Measurements from ENCODE around the gene TFF3.
A peak's percentile ranks its signal among the peaks of the same experiment; 100 is the strongest.
"Not testable (repeated sequence)": the region's sequence is repeated elsewhere in the genome, so short reads cannot be mapped to it uniquely, and the experiment has no call there.

The TFF3 gene

DNA sequence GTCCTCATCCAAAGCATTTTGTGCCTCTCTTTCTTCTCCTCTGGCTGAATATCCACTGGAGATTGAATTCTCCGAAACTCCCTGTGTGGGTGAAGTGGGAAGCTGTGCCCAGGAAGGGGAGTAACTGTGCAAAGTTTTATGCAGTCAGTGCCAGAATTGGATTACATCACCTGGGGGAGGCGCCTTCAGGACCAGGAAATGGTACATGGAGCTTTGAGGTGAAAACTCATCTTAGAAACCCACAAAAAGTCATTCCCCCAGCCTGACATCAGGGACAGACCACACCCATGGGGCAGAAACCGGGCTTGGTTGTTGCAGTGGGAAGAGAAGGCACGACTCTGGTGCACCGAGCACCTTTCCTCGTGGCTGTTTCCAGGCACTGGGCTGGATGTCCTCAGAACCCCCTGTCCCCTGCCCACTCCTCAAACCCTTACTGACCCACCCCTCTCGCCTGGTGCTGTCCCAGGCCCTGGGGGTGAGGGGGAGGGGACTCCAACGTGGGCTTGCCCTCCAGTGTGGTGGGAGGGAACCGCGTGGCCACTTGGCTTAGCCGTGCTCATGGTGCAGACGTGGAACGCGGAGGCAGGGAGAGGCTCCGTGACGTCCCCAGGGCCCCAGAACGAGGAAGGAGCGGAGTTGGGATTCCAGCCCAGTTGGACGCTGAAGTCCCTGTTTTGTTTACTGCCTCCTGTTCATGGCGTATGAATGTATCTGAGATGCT, 15.7 kb downstream of the TFF3 start:
- Mint-ChIP-seq H3K36me3 (ENCODE audit: low read depth) (peaks cover 14% of the 10 kb centered on the region), H3K4me1 (ENCODE audit: low read depth) (peaks cover 5% of the 10 kb centered on the region), H3K27me3 (ENCODE audit: low read depth) (no peaks in the 10 kb centered on the region), H3K9me3 (no peaks in the 10 kb centered on the region), H3K27ac (peak overlapping the region; percentile 20), H3K4me3 (no peak overlapping the region)

DNA sequence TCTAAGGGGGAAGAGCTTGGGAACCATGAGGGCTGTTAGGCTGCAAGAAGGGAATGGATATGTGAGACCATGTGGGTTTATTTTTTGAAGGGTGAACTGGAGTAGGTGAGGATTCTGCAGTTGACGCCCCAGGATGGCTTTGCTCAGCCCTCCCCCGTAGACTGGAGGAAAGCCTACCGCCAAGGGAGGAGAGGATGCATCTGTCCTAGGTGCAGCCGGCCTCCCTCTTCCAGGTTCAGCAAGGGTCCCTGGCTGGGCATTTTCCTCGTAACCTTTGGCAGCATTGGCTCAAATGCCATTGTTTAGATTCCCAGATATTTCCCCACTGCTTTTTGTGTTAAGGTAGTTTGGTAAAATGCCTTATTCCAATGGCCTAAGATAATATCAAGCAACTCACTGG, 16.6 kb downstream of the TFF3 start:
- H3K4me1 Mint-ChIP-seq (ENCODE audit: low read depth), result peaks cover 5% of the 10 kb centered on the region
- no peak overlapping the region for H3K27ac Mint-ChIP-seq
- no peaks in the 10 kb centered on the region for H3K27me3 Mint-ChIP-seq (ENCODE audit: low read depth)
- H3K36me3 Mint-ChIP-seq (ENCODE audit: low read depth), result peaks cover 14% of the 10 kb centered on the region
- H3K4me3 Mint-ChIP-seq, result no peak overlapping the region
- no peaks in the 10 kb centered on the region for H3K9me3 Mint-ChIP-seq

DNA sequence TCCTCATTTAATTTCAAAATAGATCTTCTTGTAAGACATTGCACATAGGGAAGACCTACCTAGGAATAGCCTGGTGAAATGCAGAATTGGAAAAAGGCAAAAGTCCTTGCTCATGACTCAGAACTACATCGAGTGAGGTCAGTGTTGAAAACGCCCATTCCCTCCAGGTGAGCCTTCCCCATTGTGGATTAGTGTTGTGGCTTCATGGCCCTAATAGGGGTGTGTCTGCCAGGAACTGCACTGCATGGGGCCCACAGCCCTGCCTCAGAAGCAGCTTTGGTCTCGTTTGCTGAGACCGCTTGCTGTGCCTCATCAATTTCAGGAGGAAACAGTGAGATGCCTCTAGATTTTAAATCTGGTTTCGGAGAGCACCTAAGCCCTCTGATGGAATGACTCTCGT, 17.0 kb downstream of the TFF3 start:
- H3K36me3 Mint-ChIP-seq (ENCODE audit: low read depth), result peaks cover 14% of the 10 kb centered on the region
- no peak overlapping the region for H3K27ac Mint-ChIP-seq
- no peaks in the 10 kb centered on the region for H3K9me3 Mint-ChIP-seq
- H3K4me3 Mint-ChIP-seq, result no peak overlapping the region
- peaks cover 5% of the 10 kb centered on the region for H3K4me1 Mint-ChIP-seq (ENCODE audit: low read depth)
- no peaks in the 10 kb centered on the region for H3K27me3 Mint-ChIP-seq (ENCODE audit: low read depth)

DNA sequence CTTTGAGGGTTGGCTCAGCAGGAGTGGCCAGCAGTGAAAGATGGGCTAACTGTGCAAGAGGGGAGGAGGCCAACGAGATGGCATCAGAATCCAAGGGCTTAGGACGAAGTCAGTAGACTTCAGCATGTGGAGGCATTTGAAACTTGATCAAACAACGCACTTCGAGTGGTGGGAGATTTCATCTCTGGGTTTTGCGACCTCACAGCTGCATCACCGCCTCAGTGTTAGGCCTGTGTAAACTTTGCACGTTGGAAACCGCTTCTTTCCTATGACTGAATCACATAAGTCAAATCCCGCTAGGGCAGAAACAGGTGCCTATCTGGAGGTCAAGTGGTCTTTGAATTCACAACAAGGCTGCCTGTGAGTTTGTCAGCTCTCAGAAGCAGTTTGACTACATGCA, 17.8 kb downstream of the TFF3 start:
- Mint-ChIP-seq H3K27me3 (ENCODE audit: low read depth) (no peaks in the 10 kb centered on the region), H3K4me1 (ENCODE audit: low read depth) (peaks cover 5% of the 10 kb centered on the region), H3K27ac (no peak overlapping the region), H3K9me3 (no peaks in the 10 kb centered on the region), H3K36me3 (ENCODE audit: low read depth) (peaks cover 14% of the 10 kb centered on the region), H3K4me3 (no peak overlapping the region)

DNA sequence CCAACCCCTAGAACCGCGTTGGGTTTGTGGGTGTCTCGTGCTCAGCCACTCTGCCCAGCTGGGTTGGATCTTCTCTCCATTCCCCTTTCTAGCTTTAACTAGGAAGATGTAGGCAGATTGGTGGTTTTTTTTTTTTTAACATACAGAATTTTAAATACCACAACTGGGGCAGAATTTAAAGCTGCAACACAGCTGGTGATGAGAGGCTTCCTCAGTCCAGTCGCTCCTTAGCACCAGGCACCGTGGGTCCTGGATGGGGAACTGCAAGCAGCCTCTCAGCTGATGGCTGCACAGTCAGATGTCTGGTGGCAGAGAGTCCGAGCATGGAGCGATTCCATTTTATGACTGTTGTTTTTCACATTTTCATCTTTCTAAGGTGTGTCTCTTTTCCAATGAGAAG, 18.7 kb downstream of the TFF3 start:
- no peak overlapping the region for H3K4me3 Mint-ChIP-seq
- H3K9me3 Mint-ChIP-seq, result no peaks in the 10 kb centered on the region
- no peak overlapping the region for H3K27ac Mint-ChIP-seq
- no peaks in the 10 kb centered on the region for H3K27me3 Mint-ChIP-seq (ENCODE audit: low read depth)
- H3K4me1 Mint-ChIP-seq (ENCODE audit: low read depth), result peaks cover 5% of the 10 kb centered on the region
- peaks cover 14% of the 10 kb centered on the region for H3K36me3 Mint-ChIP-seq (ENCODE audit: low read depth)

DNA sequence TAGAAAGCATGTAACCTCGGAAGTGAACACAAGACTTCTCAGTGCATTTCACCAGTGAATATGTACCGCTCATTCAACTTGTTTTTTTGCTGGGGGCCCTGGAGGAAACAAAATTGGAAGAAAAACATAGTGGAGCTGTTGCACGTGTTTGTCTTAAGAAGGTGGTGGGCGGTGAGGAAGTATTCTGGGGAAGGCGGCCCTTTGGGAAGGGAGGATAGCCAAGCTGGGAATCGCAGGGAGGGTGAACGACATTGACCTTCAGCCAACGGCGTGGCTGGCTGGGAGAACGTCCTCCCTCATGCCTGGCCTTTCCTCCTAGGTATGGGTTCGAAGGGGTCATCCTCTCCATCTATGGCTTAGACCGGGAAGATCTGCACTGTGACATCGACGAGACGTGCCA, 19.4 kb downstream of the TFF3 start:
- Mint-ChIP-seq H3K36me3 (ENCODE audit: low read depth) (peaks cover 14% of the 10 kb centered on the region), H3K9me3 (no peaks in the 10 kb centered on the region), H3K4me3 (no peak overlapping the region), H3K27me3 (ENCODE audit: low read depth) (no peaks in the 10 kb centered on the region), H3K27ac (no peak overlapping the region), H3K4me1 (ENCODE audit: low read depth) (peaks cover 5% of the 10 kb centered on the region)

DNA sequence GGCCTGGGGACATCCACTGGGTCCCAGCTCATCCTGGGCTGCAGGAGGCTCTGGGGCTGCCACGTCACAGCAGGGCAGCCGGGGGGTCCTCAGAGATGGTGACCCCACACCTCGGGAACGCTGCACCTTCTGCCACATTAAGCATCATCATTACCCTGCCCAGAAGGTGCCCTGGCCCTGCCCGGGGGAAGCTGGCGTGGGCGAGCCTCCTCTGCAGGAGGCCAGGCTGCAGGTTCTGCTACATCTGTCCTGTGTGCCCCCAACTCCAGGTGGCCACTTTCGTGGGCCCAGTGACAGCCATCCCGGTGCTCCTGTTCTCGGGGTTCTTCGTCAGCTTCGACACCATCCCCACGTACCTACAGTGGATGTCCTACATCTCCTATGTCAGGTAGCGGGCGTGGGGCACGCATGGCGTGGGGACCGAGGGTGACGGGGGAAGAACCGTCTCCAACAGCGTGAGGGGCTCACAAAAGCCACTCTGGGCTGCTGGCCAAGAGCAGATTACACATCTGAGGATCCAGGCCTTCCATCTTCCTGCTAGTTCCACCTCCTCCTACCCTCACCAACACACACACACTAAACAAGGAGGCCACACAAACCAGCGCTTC, 20.8 kb downstream of the TFF3 start:
- Mint-ChIP-seq H3K4me3 (no peak overlapping the region), H3K27me3 (ENCODE audit: low read depth) (no peaks in the 10 kb centered on the region), H3K4me1 (ENCODE audit: low read depth) (peaks cover 4% of the 10 kb centered on the region), H3K36me3 (ENCODE audit: low read depth) (peaks cover 14% of the 10 kb centered on the region), H3K9me3 (no peaks in the 10 kb centered on the region), H3K27ac (no peak overlapping the region)

DNA sequence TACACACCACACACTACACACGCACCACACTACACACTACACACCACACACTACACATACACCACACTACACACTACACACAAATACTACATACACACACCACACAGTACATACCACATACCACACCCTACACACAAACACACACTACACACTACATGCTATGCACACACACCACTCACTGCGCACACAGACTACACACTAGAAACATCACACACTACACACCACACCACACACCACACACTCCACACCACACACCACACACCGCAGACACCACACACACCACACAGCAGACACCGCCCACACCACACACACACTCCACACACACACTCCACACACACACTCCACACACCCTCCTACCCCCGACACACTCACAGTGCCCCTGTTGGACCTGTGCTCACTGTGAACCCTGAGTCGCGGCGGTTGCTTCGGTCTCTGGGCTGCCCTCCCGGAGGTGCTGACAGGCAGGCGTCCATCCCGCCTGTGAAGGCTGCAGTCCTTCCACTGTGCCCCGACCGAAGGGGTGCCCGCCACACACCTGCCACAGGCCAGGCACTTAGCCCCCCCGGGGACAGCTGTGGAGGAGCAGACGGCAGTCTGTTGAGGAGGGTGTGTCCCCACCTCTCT, 21.4 kb downstream of the TFF3 start:
- Mint-ChIP-seq H3K27ac (no peak overlapping the region), H3K27me3 (ENCODE audit: low read depth) (no peaks in the 10 kb centered on the region)

DNA sequence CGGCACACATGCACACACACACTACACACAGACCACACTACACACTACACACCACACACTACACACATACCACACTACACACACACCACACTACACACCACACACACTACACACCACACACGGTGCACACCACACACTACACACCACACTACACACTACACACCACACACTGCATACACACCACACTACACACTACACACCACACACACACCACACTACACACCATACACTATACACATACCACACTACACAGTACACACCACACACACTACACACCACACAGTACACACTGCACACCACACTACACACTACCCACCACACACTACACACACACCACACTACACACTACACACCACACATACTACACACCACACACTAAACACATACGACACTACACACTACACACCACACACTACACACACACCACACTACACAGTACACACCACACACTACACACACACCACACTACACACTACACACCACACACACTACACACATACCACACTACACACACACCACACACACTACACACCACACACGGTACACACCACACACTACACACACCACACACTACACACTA, 22.6 kb downstream of the TFF3 start:
- not testable (repeated sequence) for H3K4me1 Mint-ChIP-seq (ENCODE audit: low read depth)

More for the DNA sequence above, 21.4 kb downstream of the TFF3 start:
- Mint-ChIP-seq H3K4me3 (no peak overlapping the region), H3K9me3 (peaks cover 5% of the 10 kb centered on the region), H3K4me1 (ENCODE audit: low read depth) (no peaks in the 10 kb centered on the region), H3K36me3 (ENCODE audit: low read depth) (peaks cover 19% of the 10 kb centered on the region)

DNA sequence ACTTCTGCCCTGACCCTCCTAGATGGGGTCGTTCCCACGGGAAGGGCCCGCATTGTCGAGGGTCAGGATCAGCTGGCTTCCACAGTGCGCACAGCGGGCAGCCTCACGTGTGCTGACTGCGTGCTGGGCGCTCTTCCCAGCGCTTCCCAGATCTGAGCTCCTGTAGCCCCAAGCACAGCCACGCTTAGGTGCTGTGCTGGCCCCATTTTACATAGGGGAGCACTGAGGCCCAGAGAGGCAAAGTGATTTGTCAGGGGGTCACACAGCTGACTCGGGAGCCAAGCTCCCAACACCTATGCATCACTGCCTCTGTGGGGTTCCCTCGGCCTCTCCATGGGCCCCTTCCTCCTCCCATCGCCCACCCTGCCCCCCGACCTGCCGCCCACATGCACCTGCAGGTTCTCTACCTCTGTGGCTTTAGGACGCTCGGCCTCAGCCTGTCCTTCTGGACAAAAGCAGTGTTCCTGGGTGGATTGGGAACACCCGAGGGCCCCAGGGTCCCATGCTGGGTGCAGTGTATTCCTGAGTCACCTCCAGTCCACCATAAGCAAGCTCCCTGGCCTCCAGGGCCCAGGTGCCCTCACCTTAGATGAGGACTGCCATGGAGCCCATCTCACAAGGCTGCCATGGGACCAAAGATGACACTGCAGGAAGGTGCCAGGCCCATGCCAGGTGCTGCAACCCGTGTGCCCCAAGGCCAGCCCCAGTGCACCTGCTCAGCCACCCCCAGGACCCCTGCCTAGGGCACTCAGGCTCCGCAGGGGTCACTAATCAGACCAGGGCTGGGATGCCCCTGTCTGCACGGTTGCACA, 23.3 kb downstream of the TFF3 start:
- Mint-ChIP-seq H3K9me3 (peaks cover 6% of the 10 kb centered on the region), H3K4me3 (no peak overlapping the region), H3K36me3 (ENCODE audit: low read depth) (peaks cover 23% of the 10 kb centered on the region), H3K27me3 (ENCODE audit: low read depth) (no peaks in the 10 kb centered on the region), H3K27ac (no peak overlapping the region), H3K4me1 (ENCODE audit: low read depth) (no peaks in the 10 kb centered on the region)

More for the DNA sequence above, 22.6 kb downstream of the TFF3 start:
- H3K27me3 Mint-ChIP-seq (ENCODE audit: low read depth); H3K27ac Mint-ChIP-seq; H3K4me3 Mint-ChIP-seq; H3K9me3 Mint-ChIP-seq: not testable (repeated sequence)
- H3K36me3 Mint-ChIP-seq (ENCODE audit: low read depth), result peaks cover 24% of the 10 kb centered on the region

DNA sequence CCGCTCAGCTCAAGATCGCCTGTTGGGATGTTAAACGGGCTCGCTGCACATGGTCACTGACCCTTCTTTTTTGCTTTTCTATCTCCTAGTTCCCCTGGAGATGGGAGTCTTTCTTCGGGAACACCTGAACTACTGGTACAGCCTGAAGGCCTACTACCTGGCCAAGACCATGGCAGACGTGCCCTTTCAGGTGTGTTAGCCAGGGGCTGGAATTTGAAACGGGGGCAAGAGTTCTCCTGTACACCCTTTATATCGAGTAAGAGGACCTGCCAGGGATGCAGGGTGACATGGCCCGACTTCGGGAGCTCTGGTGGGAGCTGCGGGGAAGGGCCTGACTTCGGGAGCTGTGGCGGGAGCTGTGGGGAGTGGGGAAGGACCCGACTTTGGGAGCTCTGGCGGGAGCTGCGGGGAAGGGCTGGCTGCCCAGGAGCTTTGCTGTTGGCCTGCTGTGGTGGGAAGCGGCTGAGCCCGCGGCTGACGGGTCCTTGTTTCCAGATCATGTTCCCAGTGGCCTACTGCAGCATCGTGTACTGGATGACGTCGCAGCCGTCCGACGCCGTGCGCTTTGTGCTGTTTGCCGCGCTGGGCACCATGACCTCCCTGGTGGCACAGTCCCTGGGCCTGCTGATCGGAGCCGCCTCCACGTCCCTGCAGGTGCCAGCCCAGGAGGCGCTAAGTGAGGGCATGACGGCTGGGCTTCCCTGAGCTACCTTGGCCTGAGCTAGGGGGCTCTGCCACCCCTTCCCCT, 24.0 kb downstream of the TFF3 start:
- no peak overlapping the region for H3K27ac Mint-ChIP-seq
- H3K36me3 Mint-ChIP-seq (ENCODE audit: low read depth), result peaks cover 27% of the 10 kb centered on the region
- H3K4me3 Mint-ChIP-seq, result no peak overlapping the region
- no peaks in the 10 kb centered on the region for H3K4me1 Mint-ChIP-seq (ENCODE audit: low read depth)
- no peaks in the 10 kb centered on the region for H3K27me3 Mint-ChIP-seq (ENCODE audit: low read depth)
- H3K9me3 Mint-ChIP-seq, result peaks cover 6% of the 10 kb centered on the region

DNA sequence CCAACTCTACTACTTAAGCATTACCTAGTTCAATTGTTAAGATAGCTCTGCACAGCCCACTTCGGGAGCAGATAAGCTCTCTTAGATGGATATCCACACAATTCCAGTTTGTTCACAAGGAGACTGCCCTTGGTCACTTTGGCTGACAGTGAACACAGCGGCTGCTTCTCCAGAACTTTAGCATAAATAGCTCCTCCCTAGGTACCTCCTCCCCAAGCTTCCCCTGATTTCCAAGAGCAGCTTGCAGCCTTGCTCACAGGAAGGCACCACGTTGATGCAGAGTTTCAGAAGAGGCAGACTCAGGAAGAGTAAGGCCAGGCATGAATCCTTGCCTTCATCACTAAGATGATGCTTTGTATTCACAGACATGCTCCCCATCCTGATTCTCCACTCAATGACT, 24.7 kb downstream of the TFF3 start:
- peaks cover 24% of the 10 kb centered on the region for H3K36me3 Mint-ChIP-seq (ENCODE audit: low read depth)
- peaks cover 6% of the 10 kb centered on the region for H3K9me3 Mint-ChIP-seq
- H3K27me3 Mint-ChIP-seq (ENCODE audit: low read depth), result no peaks in the 10 kb centered on the region
- no peak overlapping the region for H3K27ac Mint-ChIP-seq
- no peak overlapping the region for H3K4me3 Mint-ChIP-seq
- no peaks in the 10 kb centered on the region for H3K4me1 Mint-ChIP-seq (ENCODE audit: low read depth)

DNA sequence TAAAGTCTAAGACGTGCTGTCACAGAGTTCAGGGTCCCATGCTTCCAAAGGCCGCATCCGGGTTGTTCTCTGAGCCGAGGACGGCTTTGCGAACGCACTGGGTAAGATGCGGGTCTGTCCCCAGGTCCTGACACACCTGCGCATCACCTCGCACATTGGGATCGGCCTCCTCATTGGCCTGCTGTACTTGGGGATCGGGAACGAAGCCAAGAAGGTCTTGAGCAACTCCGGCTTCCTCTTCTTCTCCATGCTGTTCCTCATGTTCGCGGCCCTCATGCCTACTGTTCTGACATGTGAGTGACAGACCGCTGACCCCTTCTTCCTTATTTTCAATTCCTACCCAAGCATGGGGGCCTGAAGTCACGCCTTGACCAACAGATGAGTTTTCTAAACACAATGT, 25.3 kb downstream of the TFF3 start:
- Mint-ChIP-seq H3K4me1 (ENCODE audit: low read depth) (no peaks in the 10 kb centered on the region), H3K9me3 (peaks cover 6% of the 10 kb centered on the region), H3K27me3 (ENCODE audit: low read depth) (no peaks in the 10 kb centered on the region), H3K36me3 (ENCODE audit: low read depth) (peaks cover 21% of the 10 kb centered on the region), H3K4me3 (no peak overlapping the region), H3K27ac (no peak overlapping the region)

DNA sequence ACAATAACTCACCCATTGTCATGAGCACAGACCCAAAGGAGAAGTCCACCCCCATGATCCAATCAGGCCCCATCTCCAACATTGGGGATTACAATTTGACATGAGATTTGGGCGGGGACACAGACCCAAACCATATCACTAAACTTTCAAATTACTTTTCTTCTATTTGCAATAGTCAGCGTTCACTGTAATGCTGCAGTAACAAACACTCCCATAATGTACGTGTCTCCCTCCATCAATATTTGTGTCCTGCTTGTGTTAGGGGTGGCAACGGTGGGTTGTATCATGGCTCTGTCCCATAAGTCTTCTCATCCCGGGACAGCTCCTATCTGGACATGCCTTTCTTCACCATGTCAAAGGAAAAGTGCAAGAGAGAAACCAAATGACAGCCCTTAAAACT, 26.2 kb downstream of the TFF3 start:
- no peaks in the 10 kb centered on the region for H3K4me1 Mint-ChIP-seq (ENCODE audit: low read depth)
- H3K36me3 Mint-ChIP-seq (ENCODE audit: low read depth), result peaks cover 17% of the 10 kb centered on the region

More for the DNA sequence above, 26.2 kb downstream of the TFF3 start:
- no peak overlapping the region for H3K27ac Mint-ChIP-seq
- H3K27me3 Mint-ChIP-seq (ENCODE audit: low read depth), result no peaks in the 10 kb centered on the region
- H3K9me3 Mint-ChIP-seq, result peaks cover 6% of the 10 kb centered on the region
- H3K4me3 Mint-ChIP-seq, result no peak overlapping the region
